Keratinocyte (primary cell): ENCODE measurements around the gene DNAJB13. TPM values are rescaled to one million over a fixed set of nuclear protein-coding genes. Genes with fewer than 3 reads are reported as not detected.
"Not testable (repeated sequence)": the region's sequence is repeated elsewhere in the genome, so short reads cannot be mapped to it uniquely, and the experiment has no call there.

Experiments
- DNase-seq: peaks from one replicate; pipeline ENCODE4 v3.0.0-alpha.2; 2011; ENCODE audit warnings: low read depth, missing footprints, low spot score
- FAIRE-seq: peaks from 2 replicates; lab custom pipeline; 2011; peaks lifted over from hg19 to GRCh38; lab: Jason Lieb, UNC
- H2AFZ ChIP-seq: 2 replicates; pipeline ENCODE4 v1.6.0; 2012; ENCODE audit warnings: low read length, control low read depth, inconsistent platforms; ENCODE audit not compliant: control insufficient read depth
- H3K27ac ChIP-seq: 2 replicates; pipeline ENCODE4 v1.5.1; 2011; ENCODE audit warnings: low read length; ENCODE audit not compliant: control insufficient read depth, insufficient read depth
- H3K27me3 ChIP-seq: 3 replicates; pipeline ENCODE4 v1.6.0; 2011; ENCODE audit warnings: low read length; ENCODE audit not compliant: control insufficient read depth, insufficient read depth; ENCODE audit errors: extremely low read depth
- H3K36me3 ChIP-seq, 2 experiments: 2 replicates in 1 of 2; 3 replicates in 1 of 2; pipeline ENCODE4 v1.5.1; 2011; ENCODE audit warnings: low read length in 2 of 2, mild to moderate bottlenecking in 1 of 2; ENCODE audit not compliant: control insufficient read depth in 2 of 2, insufficient read depth in 2 of 2; ENCODE audit errors: extremely low read depth in 1 of 2
- H3K4me1 ChIP-seq: 3 replicates; pipeline ENCODE4 v1.5.1; 2011; ENCODE audit warnings: low read length; ENCODE audit not compliant: control insufficient read depth, insufficient read depth; ENCODE audit errors: extremely low read depth
- H3K4me2 ChIP-seq: 3 replicates; pipeline ENCODE4 v1.6.0; 2011; ENCODE audit warnings: low read depth, low read length; ENCODE audit not compliant: control insufficient read depth, insufficient read depth; ENCODE audit errors: extremely low read depth
- H3K4me3 ChIP-seq, 3 experiments: fragments of 200-600 bp in 1 of 3; sonication (generic) in 1 of 3; 2 replicates in 2 of 3; 3 replicates in 1 of 3; pipeline ENCODE4 v1.5.1; 2011 to 2016; ENCODE audit warnings: low read length in 3 of 3, mild to moderate bottlenecking in 3 of 3, control low read depth in 2 of 3, inconsistent platforms in 1 of 3, low read depth in 1 of 3, mixed read lengths in 1 of 3, mixed run types in 1 of 3, moderate library complexity in 1 of 3; ENCODE audit not compliant: control insufficient read depth in 2 of 3, insufficient read depth in 2 of 3; ENCODE audit errors: extremely low read depth in 1 of 3
- H3K79me2 ChIP-seq: 2 replicates; pipeline ENCODE4 v1.6.0; 2012; ENCODE audit warnings: low read length; ENCODE audit not compliant: control insufficient read depth, insufficient read depth
- H3K9ac ChIP-seq: 3 replicates; pipeline ENCODE4 v1.6.0; 2011; ENCODE audit warnings: low read length; ENCODE audit not compliant: control insufficient read depth, insufficient read depth; ENCODE audit errors: extremely low read depth
- H3K9me1 ChIP-seq: 3 replicates; pipeline ENCODE4 v1.6.0; 2011; ENCODE audit warnings: low read length; ENCODE audit not compliant: control insufficient read depth, insufficient read depth; ENCODE audit errors: extremely low read depth
- H3K9me3 ChIP-seq: 2 replicates; pipeline ENCODE4 v1.5.1; 2012; ENCODE audit warnings: low read depth, low read length; ENCODE audit not compliant: control insufficient read depth
- H4K20me1 ChIP-seq: 3 replicates; pipeline ENCODE4 v1.6.0; 2011; ENCODE audit warnings: low read length; ENCODE audit not compliant: control insufficient read depth, insufficient read depth; ENCODE audit errors: extremely low read depth
- CTCF ChIP-seq, 3 experiments: IDR thresholded peaks in 1 of 3; conservative IDR thresholded peaks in 1 of 3; optimal IDR thresholded peaks in 1 of 3; 2 replicates in 2 of 3; 3 replicates in 1 of 3; pipeline versions ENCODE3 to v1.5.1; 2011; ENCODE audit warnings: low read length in 3 of 3, mild to moderate bottlenecking in 3 of 3, moderate library complexity in 2 of 3, control low read depth in 1 of 3, inconsistent platforms in 1 of 3; ENCODE audit not compliant: insufficient read depth in 2 of 3; ENCODE audit errors: extremely low read depth in 1 of 3
- EZH2 ChIP-seq: IDR thresholded peaks from one replicate; pipeline ENCODE4 v1.6.1; 2012; ENCODE audit warnings: inconsistent platforms, mild to moderate bottlenecking, low read length, moderate library complexity
- dilution Hi-C: fragments of 300-500 bp; cut with MboI; formaldehyde crosslinking; loops from one replicate; pipeline ENCODE4 v1.7.0; 2020; ENCODE audit warnings: low sequenced_read_pairs; ENCODE audit not compliant: extremely low pct_ligation_motif_present
- polyA plus RNA-seq, 5 experiments: library from polyadenylated mRNA; depleted of rRNA in 3 of 5; stranded (reverse) in 3 of 5; stranded (forward) in 1 of 5; unstranded in 1 of 5; fragments of >200 nt; gene quantifications; 1 replicate in 1 of 5; 2 replicates in 3 of 5; 3 replicates in 1 of 5; pipeline versions ENCODE4 v1.2.1 to v1.2.3, GENCODE V29; 2011 to 2012; ENCODE audit warnings: missing spikeins in 2 of 5, low read depth in 1 of 5, low replicate concordance in 1 of 5

DNAJB13 gene
- polyA plus RNA-seq, 1 donor (not counting 4 experiments of a cell fraction or from before 2014, with no cell fraction given) = 0.09 TPM

GRCh38 chr11:73982990-73983740, 32.3 kb downstream of the DNAJB13 start:
- FAIRE-seq (no peak), DNase-seq (peak; percentile 33)
- dilution Hi-C loops = no loop called here
- H3K9me1 ChIP-seq = no peaks in the 10 kb centered on the region
- no peaks in the 10 kb centered on the region for H4K20me1 ChIP-seq
- H3K4me1 ChIP-seq = peaks cover 9% of the 10 kb centered on the region
- H3K9ac ChIP-seq = peak overlapping the region; percentile 28
- H3K27me3 ChIP-seq = peaks cover 3% of the 10 kb centered on the region
- H2AFZ ChIP-seq = peak overlapping the region; percentile 98
- H3K9me3 ChIP-seq = no peaks in the 10 kb centered on the region
- H3K36me3 ChIP-seq = no peaks in the 10 kb centered on the region
- H3K4me3 ChIP-seq = peak overlapping the region; percentile 48 to 83 (median 71)
- no peak overlapping the region for H3K27ac ChIP-seq
- TF ChIP-seq EZH2 (no peak), CTCF (optimal IDR thresholded peaks at IDR 0.05 in 1 of 3, IDR thresholded peaks at IDR 0.05 in 1 of 3, conservative IDR thresholded peaks at IDR 0.05 in 1 of 3; ENCODE audit: extremely low read depth in 1 of 3, insufficient read depth in 2 of 3, low read length in 3 of 3) (no peak)
- H3K79me2 ChIP-seq = no peaks in the 10 kb centered on the region
- H3K4me2 ChIP-seq = peak overlapping the region; percentile 94

GRCh38 chr11:73983741-73984538, 33.1 kb downstream of the DNAJB13 start:
- dilution Hi-C loops = no loop called here

GRCh38 chr11:73985661-73986060, 34.8 kb downstream of the DNAJB13 start:
- H3K4me3 ChIP-seq, H3K4me1 ChIP-seq, H3K79me2 ChIP-seq, H3K4me2 ChIP-seq, H3K9me3 ChIP-seq, H3K36me3 ChIP-seq, FAIRE-seq, H3K9me1 ChIP-seq, H4K20me1 ChIP-seq, DNase-seq, H3K9ac ChIP-seq, H2AFZ ChIP-seq, H3K27ac ChIP-seq, dilution Hi-C loops, H3K27me3 ChIP-seq: not testable (repeated sequence)

More at GRCh38 chr11:73983741-73984538, 33.1 kb downstream of the DNAJB13 start:
- FAIRE-seq (no peak), DNase-seq (no peak)
- Histone ChIP-seq H3K4me1 (peaks cover 9% of the 10 kb centered on the region), H3K27me3 (peaks cover 3% of the 10 kb centered on the region), H3K4me2 (peak overlapping the region; percentile 94), H3K27ac (no peak overlapping the region), H2AFZ (no peak overlapping the region), H3K4me3 (no peak overlapping the region), H4K20me1 (no peaks in the 10 kb centered on the region), H3K79me2 (no peaks in the 10 kb centered on the region), H3K9me3 (no peaks in the 10 kb centered on the region), H3K9me1 (no peaks in the 10 kb centered on the region), H3K9ac (no peak overlapping the region), H3K36me3 (no peaks in the 10 kb centered on the region)
- TF ChIP-seq EZH2 = no peak
